Erythroblast (primary cell): ENCODE results near the gene ZNF467.

Experiments used
- DNase-seq, 2 experiments: peaks; one replicate each; lab custom pipeline; 2025; lab: John Stamatoyannopoulos, UW
- GATA1 ChIP-seq: IDR thresholded peaks from 2 replicates; pipeline ENCODE4 v1.6.1; 2011; ENCODE audit warnings: low read depth, mild to moderate bottlenecking, control low read depth, low read length, moderate library complexity
- POLR2A ChIP-seq: IDR thresholded peaks from 2 replicates; pipeline ENCODE4 v1.6.1; 2011; ENCODE audit warnings: mild to moderate bottlenecking, low read length

ZNF467 gene

DNA sequence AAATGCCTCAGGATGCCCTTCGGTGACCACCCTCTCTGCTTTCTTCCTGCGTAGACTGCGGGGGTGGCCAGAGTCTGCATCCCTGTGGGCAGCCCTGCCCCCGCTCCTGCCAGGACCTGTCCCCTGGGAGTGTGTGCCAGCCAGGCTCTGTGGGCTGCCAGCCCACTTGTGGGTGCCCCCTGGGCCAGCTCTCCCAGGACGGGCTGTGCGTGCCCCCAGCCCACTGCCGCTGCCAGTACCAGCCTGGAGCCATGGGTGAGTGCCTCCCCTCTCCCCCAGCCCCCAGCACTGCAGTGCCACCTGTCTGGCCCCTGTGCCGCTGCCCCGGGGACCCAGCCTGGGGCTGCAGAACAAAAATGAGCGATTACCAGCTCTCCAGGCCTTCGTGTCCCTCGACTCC, 41.7 kb upstream of the ZNF467 start:
- no peak for TF ChIP-seq POLR2A
- no peak for TF ChIP-seq GATA1
- DNase-seq = no peak

DNA sequence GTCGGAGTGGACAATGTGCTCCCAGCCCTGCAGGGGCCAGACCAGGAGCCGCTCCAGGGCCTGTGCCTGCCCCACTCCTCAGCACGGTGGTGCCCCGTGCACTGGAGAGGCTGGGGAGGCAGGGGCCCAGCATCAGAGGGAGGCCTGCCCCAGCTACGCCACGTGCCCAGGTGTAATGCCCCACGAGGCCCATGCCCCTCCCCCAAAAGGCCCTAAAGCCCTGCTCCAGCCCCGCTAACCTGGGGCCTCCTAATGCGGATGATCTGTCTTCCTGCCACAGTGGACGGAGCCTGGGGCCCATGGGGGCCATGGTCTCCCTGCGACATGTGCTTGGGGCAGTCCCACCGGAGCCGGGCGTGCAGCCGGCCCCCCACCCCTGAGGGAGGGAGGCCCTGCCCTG, 41.1 kb upstream of the ZNF467 start:
- TF ChIP-seq POLR2A (no peak), GATA1 (no peak)
- no peak for DNase-seq

DNA sequence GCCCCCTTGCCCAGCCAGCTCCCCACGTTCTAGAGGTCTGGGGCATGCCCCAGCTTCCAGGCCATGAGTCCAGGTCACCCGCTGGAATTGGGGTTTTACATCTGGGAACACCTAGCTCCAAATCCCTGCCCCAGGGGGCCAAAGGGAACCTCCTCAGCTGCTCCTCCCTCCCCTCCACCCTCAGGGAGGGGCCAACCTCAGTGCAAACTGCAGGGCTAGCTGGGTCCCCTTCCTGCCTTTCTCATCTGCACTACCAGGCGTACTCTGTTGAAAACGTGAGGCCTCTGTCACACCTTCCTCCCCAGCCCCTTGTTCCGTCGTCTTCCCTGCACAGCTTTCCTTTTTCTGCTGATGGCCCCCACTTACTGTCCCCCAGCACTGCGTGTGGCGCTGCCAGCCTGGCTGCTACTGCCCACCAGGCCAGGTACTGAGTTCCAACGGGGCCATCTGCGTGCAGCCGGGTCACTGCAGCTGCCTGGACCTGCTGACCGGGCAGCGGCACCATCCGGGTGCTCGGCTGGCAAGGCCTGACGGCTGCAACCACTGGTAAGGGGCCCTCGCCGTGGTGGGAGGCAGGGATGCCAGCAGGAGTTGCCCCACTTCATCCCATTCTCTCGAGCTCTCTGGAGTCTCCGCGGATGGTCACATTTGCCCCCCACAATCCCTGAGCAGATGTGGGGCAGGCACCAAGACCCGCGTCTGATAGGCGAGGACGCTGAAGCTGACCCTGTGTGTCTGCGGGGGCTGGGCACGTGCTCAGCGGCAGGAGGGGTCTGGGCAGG, 40.1 kb upstream of the ZNF467 start:
- DNase-seq = no peak
- TF ChIP-seq POLR2A (no peak), GATA1 (no peak)

DNA sequence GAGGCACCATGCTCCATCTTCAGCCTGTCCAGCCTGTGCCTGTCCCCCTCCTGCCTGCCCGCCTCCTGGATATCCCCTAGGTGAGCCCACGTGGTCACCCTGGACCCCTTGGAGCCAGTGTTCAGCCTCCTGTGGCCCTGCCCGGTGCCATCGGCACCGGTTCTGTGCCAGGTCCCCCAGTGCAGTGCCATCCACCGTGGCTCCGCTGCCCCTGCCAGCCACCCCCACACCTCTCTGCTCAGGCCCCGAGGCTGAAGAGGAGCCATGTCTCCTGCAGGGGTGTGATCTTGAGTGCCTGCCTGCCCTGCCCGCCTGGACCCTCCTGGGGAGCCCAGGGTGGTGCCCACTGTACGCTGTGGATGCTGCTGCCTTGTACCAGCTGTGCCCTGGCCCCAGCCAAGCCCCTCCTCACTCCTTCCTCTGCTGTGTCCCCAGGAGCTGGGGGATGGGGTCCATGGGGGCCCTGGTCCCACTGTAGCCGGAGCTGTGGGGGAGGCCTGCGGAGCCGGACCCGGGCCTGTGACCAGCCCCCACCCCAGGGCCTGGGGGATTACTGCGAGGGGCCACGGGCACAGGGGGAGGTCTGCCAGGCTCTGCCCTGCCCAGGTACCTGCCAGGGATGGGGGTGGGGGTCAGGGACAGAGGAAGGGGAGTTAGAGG, 38.6 kb upstream of the ZNF467 start:
- DNase-seq = no peak
- TF ChIP-seq GATA1 (no peak), POLR2A (no peak)

DNA sequence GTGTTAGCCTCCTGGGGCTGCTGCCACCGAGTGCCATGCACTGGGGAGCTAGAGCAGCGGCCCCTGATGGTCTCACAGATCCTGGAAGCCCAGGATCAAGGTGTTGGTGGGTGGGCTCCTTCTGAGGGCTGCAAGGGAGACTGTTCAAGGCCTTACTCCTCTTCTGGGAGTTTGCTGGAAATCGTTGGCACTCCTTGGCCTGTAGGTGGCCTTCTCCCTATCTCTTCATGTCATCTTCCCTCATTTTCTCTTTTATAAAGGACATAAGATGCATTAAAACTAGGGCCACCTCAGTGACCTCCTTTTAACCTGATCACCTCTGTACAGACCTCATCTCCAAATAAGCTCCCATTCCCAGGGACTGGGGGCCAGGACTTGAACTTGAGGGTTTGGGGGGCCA, 37.8 kb upstream of the ZNF467 start:
- TF ChIP-seq GATA1 (no peak), POLR2A (no peak)
- no peak for DNase-seq

DNA sequence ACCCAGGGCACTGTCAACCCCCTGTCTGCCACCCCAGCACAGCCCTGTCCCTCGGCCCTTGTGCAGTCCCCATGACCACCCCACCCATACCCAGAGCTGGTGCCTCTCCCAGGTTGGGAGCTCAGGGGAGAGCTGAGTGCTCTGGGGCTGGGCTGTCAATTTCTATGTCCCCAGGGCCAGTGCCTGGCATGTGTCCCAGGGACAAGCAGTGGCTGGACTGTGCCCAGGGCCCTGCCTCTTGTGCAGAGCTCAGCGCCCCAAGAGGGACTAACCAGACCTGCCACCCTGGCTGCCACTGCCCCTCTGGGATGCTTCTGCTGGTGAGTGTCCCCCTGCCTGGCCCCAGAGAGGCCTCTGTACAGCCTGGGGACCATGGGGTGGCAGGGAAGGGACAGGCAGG, 35.8 kb upstream of the ZNF467 start:
- DNase-seq = no peak
- TF ChIP-seq GATA1 (no peak), POLR2A (no peak)

DNA sequence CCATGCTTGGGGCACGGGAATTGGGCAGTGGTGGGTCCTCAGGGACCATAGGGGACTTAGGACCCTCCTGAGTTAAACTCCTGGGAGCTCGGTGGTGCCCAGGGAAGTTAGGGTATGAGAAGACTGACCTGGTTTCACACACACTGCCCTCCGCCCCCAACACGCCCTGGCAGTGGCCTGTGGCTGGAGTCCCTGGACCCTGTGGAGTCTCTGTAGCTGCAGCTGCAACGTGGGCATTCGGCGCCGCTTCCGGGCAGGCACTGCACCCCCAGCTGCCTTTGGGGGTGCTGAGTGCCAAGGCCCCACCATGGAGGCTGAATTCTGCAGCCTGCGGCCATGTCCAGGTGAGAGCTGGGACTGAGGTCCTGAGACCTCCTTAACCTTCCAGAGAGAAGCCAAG, 34.9 kb upstream of the ZNF467 start:
- no peak for TF ChIP-seq GATA1
- no peak for TF ChIP-seq POLR2A
- no peak for DNase-seq

DNA sequence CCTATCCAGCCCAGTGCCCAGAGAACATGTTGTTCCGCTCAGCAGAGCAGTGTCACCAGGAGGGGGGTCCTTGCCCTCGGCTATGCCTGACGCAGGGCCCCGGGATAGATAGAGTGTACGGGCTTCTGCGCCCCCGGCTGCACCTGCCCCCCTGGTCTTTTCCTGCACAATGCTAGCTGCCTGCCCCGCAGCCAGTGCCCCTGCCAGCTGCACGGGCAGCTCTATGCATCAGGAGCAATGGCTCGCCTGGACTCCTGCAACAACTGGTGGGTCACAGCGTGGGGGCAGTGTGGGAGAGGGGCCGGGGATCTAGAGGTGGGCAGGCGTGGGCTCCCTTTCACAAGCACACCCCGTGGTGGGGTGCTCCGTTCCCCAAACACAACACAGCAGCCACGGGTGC, 33.3 kb upstream of the ZNF467 start:
- TF ChIP-seq POLR2A = no peak
- TF ChIP-seq GATA1 = no peak
- no peak for DNase-seq

DNA sequence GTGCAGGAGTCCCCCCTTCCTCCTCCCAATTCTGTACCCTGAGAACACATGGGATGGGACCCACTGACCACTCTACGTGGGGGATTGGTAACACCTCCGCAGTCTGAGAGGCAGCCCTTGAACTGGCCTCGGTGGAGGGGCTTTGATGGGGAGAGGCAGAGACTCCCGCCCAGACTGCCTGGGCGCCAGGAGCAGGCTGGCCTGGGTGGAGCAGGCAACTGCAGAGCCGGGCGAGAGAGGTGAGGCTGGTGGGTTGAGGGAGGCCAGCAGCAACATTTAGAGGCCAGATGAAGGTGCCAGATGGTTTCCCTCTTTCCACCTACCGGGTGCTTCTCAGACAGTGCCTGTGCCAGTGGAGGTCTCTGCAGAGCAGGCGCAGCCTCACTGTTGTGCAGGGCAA, 30.7 kb upstream of the ZNF467 start:
- TF ChIP-seq POLR2A = no peak
- no peak for TF ChIP-seq GATA1
- no peak for DNase-seq

DNA sequence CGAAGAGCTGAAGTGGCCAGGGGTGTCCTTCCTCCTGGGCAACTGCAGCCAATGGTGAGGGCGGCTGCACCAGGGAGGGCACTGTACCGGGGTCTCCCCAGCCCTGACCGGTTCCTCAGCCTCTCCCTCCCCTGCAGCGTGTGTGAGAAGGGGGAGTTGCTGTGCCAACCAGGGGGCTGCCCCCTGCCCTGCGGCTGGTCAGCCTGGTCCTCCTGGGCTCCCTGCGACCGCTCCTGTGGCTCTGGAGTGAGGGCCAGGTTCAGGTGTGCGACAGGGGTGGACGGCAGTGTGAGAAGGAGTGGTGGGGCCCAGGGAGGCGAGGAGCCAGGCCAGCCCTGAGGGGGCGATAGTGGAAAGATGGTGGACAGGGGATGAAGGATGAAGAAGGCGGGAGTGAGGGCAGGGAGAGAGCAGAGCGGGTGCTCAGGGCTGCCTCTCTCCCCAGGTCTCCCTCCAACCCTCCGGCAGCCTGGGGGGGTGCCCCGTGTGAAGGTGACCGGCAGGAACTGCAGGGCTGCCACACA, 30.2 kb upstream of the ZNF467 start:
- TF ChIP-seq POLR2A = no peak
- TF ChIP-seq GATA1 = no peak
- DNase-seq = no peak

DNA sequence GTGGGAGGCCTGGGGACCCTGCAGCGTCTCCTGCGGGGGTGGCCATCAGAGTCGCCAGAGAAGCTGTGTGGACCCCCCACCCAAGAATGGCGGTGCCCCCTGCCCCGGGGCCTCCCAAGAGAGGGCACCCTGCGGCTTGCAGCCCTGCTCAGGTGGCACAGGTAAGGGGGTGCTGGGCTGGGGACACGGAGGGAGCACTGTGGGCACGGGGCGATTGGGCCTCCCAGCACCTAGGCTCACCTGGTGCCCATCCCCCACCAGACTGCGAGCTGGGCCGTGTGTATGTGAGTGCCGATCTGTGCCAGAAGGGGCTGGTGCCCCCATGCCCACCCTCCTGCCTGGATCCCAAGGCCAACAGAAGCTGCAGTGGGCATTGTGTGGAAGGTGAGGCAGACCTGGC, 29.6 kb upstream of the ZNF467 start:
- TF ChIP-seq GATA1 (no peak), POLR2A (no peak)
- no peak for DNase-seq

DNA sequence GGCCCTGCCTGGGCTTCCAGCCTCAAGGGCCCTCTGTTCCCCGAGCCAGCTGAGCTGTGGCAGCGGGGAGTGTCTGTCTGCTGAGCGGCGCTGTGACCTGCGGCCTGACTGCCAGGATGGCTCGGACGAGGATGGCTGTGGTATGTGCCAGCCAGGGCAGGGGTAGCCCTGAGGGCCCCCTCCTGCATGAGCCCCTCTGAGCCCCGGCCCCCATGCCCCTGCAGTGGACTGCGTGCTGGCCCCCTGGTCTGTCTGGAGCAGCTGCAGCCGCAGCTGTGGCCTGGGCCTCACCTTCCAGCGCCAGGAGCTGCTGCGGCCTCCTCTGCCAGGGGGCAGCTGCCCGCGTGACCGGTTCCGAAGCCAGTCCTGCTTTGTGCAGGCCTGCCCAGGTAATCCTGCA, 28.4 kb upstream of the ZNF467 start:
- DNase-seq = no peak
- TF ChIP-seq GATA1 = no peak
- no peak for TF ChIP-seq POLR2A

DNA sequence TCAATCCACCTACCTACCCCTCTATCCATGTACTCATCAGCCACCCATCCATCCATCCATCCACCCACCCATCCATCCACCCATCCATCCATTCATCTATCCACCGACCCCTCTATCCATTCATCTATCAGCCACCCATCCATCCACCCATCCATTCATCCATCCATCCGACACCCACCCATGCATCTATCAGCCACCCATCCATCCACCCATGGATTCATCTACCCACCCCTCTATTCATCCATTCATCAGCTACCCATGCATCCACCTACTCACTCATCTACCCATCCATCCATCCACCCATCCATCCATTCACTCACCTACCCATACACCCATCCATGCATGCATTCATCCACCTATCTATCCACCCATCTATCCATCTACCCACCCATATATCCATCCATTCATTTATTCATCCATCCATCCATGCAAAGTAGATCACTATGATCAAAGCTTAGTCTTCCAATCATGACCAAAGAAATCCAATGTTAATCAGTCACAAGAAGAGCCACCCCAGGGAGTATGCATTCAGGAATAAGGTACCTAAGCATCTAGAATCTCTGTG, 27.7 kb upstream of the ZNF467 start:
- no peak for TF ChIP-seq POLR2A
- no peak for TF ChIP-seq GATA1
- DNase-seq = no peak

DNA sequence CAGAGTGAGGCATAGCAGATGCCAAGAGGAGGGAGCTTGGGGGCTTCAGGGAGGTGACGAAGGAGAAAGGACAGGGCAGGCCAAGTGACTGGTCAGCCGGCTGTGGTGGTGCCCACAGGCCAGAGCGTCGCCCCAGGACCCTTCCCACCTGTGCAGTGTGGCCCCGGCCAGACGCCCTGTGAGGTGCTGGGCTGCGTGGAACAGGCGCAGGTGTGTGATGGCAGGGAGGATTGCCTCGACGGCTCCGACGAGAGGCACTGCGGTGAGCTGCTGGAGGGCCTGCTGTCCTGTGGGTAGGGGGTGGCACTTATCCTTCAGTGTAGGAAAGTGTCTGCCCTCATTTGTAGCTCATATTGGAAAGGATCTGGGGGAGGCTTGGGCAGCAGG, 26.8 kb upstream of the ZNF467 start:
- DNase-seq = no peak
- TF ChIP-seq GATA1 (no peak), POLR2A (no peak)
